MM.1S (cell line): ENCODE data around the gene MOG.
"Not testable (repeated sequence)": the region's sequence is repeated elsewhere in the genome, so short reads cannot be mapped to it uniquely, and the experiment has no call there.

Source experiments
- DNase-seq: peaks from one replicate; pipeline ENCODE4 v3.0.0-alpha.2; 2015
- H2AFZ ChIP-seq: fragments of 300-600 bp; sonication (generic); 2 replicates; pipeline ENCODE4 v1.6.0; 2016; ENCODE audit warnings: antibody characterized with exemption, low read length
- H3F3A ChIP-seq: fragments of 300-600 bp; sonication (generic); 2 replicates; pipeline ENCODE4 v1.6.1; 2016; ENCODE audit warnings: mild to moderate bottlenecking, antibody characterized with exemption, low read length, moderate library complexity, mixed read lengths; ENCODE audit not compliant: insufficient read depth
- H3K27ac ChIP-seq: fragments of 300-600 bp; sonication (generic); 2 replicates; pipeline ENCODE4 v1.5.1; 2016; ENCODE audit warnings: mild to moderate bottlenecking, low read length
- H3K27me3 ChIP-seq: fragments of 300-600 bp; sonication (generic); replicated peaks from 2 replicates; pipeline ENCODE4 v1.6.0; 2016; ENCODE audit warnings: low read length; ENCODE audit not compliant: insufficient read depth
- H3K36me3 ChIP-seq: fragments of 300-600 bp; sonication (generic); replicated peaks from 2 replicates; pipeline ENCODE4 v1.6.1; 2016; ENCODE audit warnings: mild to moderate bottlenecking, low read length, mixed read lengths; ENCODE audit not compliant: insufficient read depth
- H3K4me1 ChIP-seq: fragments of 300-600 bp; sonication (generic); 2 replicates; pipeline ENCODE4 v1.6.1; 2016; ENCODE audit warnings: low read length, mixed read lengths
- H3K4me2 ChIP-seq: fragments of 300-600 bp; sonication (generic); 2 replicates; pipeline ENCODE4 v1.6.0; 2016; ENCODE audit warnings: low read depth, low read length
- H3K4me3 ChIP-seq: fragments of 300-600 bp; sonication (generic); 2 replicates; pipeline ENCODE4 v1.5.1; 2016; ENCODE audit warnings: low read length, mixed read lengths
- H3K79me2 ChIP-seq: fragments of 300-600 bp; sonication (generic); 2 replicates; pipeline ENCODE4 v1.6.1; 2016; ENCODE audit warnings: mixed run types, low read length, mixed read lengths
- H3K9ac ChIP-seq: fragments of 300-600 bp; sonication (generic); 2 replicates; pipeline ENCODE4 v1.6.1; 2016; ENCODE audit warnings: low read length, mixed read lengths
- H3K9me2 ChIP-seq: fragments of 300-600 bp; sonication (generic); replicated peaks from 2 replicates; pipeline ENCODE4 v1.6.1; 2016; ENCODE audit warnings: mild to moderate bottlenecking, low read length, mixed read lengths; ENCODE audit not compliant: insufficient read depth
- H3K9me3 ChIP-seq: fragments of 300-600 bp; sonication (generic); replicated peaks from 2 replicates; pipeline ENCODE4 v1.6.1; 2016; ENCODE audit warnings: mild to moderate bottlenecking, low read length, mixed read lengths; ENCODE audit not compliant: insufficient read depth
- H4K20me1 ChIP-seq: fragments of 300-600 bp; sonication (generic); 2 replicates; pipeline ENCODE4 v1.6.1; 2016; ENCODE audit warnings: mild to moderate bottlenecking, low read length, moderate library complexity, mixed read lengths; ENCODE audit not compliant: insufficient read depth
- EZH2 ChIP-seq: fragments of 300-600 bp; sonication (generic); optimal IDR thresholded peaks from 2 replicates; pipeline ENCODE3; 2017; ENCODE audit warnings: low read depth, mild to moderate bottlenecking, antibody characterized with exemption, low read length, mixed read lengths
- EZH2phosphoT487 ChIP-seq: fragments of 300-600 bp; sonication (generic); IDR thresholded peaks from 2 replicates; pipeline ENCODE4 v1.6.1; 2018; ENCODE audit warnings: antibody characterized with exemption, low read length
- TF ChIP-seq, protein P1 (sequence below): fragments of 300-600 bp; sonication (generic); IDR thresholded peaks from 2 replicates; pipeline ENCODE4 v1.5.1; 2016; ENCODE audit warnings: antibody characterized with exemption, low read length, mixed read lengths

Gene MOG

DNA sequence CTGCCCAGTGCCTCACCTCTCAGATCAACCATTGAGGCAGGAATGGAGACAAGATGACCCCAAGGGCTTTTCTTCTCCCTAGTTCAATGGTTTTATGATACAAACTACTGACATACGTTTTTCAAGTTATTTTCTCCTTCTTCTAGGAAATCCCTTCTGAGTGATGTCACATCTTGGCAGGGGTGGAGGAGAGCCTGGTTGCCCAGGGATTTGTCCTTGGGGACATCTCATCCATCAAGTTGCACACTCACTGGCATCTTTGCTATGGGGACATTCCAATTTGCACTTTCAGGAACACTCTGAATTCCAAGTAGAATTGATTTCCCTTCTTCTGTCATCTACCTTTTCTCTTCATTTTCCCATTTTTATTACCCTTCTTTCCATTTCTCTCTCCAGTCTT lies 14.1 kb downstream of the MOG start:
- Histone ChIP-seq H3K9me3 (no peaks in the 10 kb centered on the region), H4K20me1 (no peaks in the 10 kb centered on the region), H3F3A (no peaks in the 10 kb centered on the region), H3K27me3 (no peaks in the 10 kb centered on the region), H3K9me2 (no peaks in the 10 kb centered on the region), H2AFZ (no peak overlapping the region), H3K4me3 (no peak overlapping the region), H3K9ac (no peak overlapping the region), H3K4me2 (no peak overlapping the region), H3K79me2 (no peaks in the 10 kb centered on the region), H3K27ac (no peak overlapping the region), H3K4me1 (no peaks in the 10 kb centered on the region), H3K36me3 (no peaks in the 10 kb centered on the region)
- no peak for DNase-seq
- TF ChIP-seq, protein P1, sequence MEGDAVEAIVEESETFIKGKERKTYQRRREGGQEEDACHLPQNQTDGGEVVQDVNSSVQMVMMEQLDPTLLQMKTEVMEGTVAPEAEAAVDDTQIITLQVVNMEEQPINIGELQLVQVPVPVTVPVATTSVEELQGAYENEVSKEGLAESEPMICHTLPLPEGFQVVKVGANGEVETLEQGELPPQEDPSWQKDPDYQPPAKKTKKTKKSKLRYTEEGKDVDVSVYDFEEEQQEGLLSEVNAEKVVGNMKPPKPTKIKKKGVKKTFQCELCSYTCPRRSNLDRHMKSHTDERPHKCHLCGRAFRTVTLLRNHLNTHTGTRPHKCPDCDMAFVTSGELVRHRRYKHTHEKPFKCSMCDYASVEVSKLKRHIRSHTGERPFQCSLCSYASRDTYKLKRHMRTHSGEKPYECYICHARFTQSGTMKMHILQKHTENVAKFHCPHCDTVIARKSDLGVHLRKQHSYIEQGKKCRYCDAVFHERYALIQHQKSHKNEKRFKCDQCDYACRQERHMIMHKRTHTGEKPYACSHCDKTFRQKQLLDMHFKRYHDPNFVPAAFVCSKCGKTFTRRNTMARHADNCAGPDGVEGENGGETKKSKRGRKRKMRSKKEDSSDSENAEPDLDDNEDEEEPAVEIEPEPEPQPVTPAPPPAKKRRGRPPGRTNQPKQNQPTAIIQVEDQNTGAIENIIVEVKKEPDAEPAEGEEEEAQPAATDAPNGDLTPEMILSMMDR, result no peak

DNA sequence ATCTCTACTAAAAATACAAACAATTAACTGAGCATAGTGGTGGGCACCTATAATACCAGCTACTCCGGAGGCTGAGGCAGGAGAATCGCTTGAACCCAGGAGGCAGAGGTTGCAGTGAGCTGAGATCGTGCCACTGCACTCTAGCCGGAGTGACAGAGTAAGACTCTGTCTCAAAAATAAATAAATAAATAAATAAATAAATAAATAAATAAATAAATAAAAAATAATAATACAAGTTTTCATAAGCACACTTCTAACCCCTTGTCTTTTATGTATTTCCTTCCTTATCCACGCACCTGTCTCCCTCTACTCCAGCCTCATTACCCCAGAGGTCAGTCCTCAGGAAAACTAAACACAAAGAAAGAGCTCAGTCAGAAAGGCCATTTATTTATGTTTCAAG lies 15.2 kb downstream of the MOG start:
- not testable (repeated sequence) for H3K79me2 ChIP-seq, H3K9me2 ChIP-seq, H4K20me1 ChIP-seq, DNase-seq, H2AFZ ChIP-seq, H3K27ac ChIP-seq, H3K4me2 ChIP-seq, H3F3A ChIP-seq, H3K9ac ChIP-seq, H3K9me3 ChIP-seq, H3K36me3 ChIP-seq, H3K4me1 ChIP-seq, H3K27me3 ChIP-seq, H3K4me3 ChIP-seq

DNA sequence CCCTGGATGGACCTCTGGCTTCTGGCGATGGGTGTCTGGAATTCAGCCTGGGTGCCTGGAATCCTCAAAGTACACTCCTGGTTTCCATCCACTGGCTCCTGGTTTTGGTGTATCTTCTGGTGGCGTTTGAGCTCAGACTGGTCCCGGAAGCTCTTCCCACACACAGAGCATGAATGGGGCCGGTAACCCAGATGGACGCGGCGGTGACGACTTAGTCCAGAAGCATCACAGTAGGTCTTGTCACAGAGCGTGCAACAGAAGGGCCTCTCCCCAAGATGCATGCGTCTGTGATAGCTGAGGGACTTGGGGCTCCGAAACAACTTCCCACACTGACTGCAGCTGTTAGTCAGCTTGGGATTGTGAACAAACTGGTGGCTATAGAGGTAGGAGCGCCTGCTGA lies 16.3 kb downstream of the MOG start:
- no peak for DNase-seq
- H3K4me3 ChIP-seq, result no peak overlapping the region
- H3K9ac ChIP-seq, result no peak overlapping the region
- no peaks in the 10 kb centered on the region for H3K9me3 ChIP-seq
- no peak overlapping the region for H2AFZ ChIP-seq
- no peaks in the 10 kb centered on the region for H3K27me3 ChIP-seq
- H3K79me2 ChIP-seq, result no peaks in the 10 kb centered on the region
- H4K20me1 ChIP-seq, result no peaks in the 10 kb centered on the region
- no peaks in the 10 kb centered on the region for H3K36me3 ChIP-seq
- no peaks in the 10 kb centered on the region for H3K9me2 ChIP-seq
- no peak overlapping the region for H3K4me2 ChIP-seq
- H3K27ac ChIP-seq, result no peak overlapping the region
- TF ChIP-seq, protein P1, result no peak
- TF ChIP-seq EZH2 (no peak), EZH2phosphoT487 (no peak)
- peaks cover 10% of the 10 kb centered on the region for H3K4me1 ChIP-seq
- H3F3A ChIP-seq, result no peaks in the 10 kb centered on the region

DNA sequence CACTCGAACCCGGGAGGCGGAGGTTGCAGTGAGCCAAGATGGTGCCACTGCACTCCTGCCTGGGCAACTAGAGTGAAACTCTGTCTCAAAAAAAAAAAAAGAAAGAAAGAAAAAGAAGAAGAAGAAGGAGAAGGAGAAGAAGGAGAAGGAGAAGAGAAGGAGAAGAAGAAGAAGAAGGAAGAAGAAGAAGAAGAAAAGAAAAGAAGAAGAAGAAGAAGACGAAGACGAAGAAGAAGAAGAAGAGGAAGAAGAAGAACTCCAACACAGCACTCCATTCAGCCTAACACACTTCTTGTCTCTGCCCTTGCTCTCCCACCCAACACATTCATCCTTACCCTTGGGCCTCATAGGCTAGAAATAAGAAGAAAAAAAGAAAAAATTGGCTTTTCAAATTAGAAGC lies 17.1 kb downstream of the MOG start:
- Histone ChIP-seq H3K79me2 (no peaks in the 10 kb centered on the region), H3K27ac (no peak overlapping the region), H3K4me1 (peaks cover 10% of the 10 kb centered on the region), H3K36me3 (no peaks in the 10 kb centered on the region), H3K9me2 (no peaks in the 10 kb centered on the region), H3K27me3 (no peaks in the 10 kb centered on the region), H3K4me2 (no peak overlapping the region), H3F3A (no peaks in the 10 kb centered on the region), H4K20me1 (no peaks in the 10 kb centered on the region), H3K9me3 (no peaks in the 10 kb centered on the region), H3K9ac (no peak overlapping the region), H3K4me3 (no peak overlapping the region), H2AFZ (no peak overlapping the region)
- DNase-seq, result no peak
- TF ChIP-seq EZH2phosphoT487 (no peak), EZH2 (no peak)
- TF ChIP-seq, protein P1, result no peak
